IMR-90 (cell line): ENCODE results near the gene ARL6.

ENCODE experiments used
- CEBPB ChIP-seq: IDR thresholded peaks from 2 replicates; pipeline ENCODE4 v1.6.1; 2012; ENCODE audit warnings: low read depth, low read length, improper control_type of control experiment
- CTCF ChIP-seq: conservative IDR thresholded peaks from 2 replicates; pipeline ENCODE4 v1.5.1; 2012; ENCODE audit warnings: mild to moderate bottlenecking, low read depth, low read length, improper control_type of control experiment
- MXI1 ChIP-seq: IDR thresholded peaks from 2 replicates; pipeline ENCODE4 v1.6.1; 2012; ENCODE audit warnings: low read depth, mild to moderate bottlenecking, low read length, moderate library complexity, borderline replicate concordance
- NFE2L2 ChIP-seq: fragments of 150-350 bp; IDR thresholded peaks from 2 replicates; pipeline ENCODE4 v1.6.1; 2016; ENCODE audit warnings: low read depth, mild to moderate bottlenecking, low read length
- POLR2A ChIP-seq: IDR thresholded peaks from 2 replicates; pipeline ENCODE4 v1.6.1; 2012; ENCODE audit warnings: mild to moderate bottlenecking, low read depth, low read length
- RCOR1 ChIP-seq: IDR thresholded peaks from 2 replicates; pipeline ENCODE4 v1.6.1; 2012; ENCODE audit warnings: mild to moderate bottlenecking, low read length, improper control_type of control experiment; ENCODE audit not compliant: insufficient replicate concordance
- SMC3 ChIP-seq: fragments of 150-350 bp; IDR thresholded peaks from 2 replicates; pipeline ENCODE4 v1.6.1; 2016; ENCODE audit warnings: low read depth, mild to moderate bottlenecking, antibody characterized with exemption, low read length, moderate library complexity

DNA sequence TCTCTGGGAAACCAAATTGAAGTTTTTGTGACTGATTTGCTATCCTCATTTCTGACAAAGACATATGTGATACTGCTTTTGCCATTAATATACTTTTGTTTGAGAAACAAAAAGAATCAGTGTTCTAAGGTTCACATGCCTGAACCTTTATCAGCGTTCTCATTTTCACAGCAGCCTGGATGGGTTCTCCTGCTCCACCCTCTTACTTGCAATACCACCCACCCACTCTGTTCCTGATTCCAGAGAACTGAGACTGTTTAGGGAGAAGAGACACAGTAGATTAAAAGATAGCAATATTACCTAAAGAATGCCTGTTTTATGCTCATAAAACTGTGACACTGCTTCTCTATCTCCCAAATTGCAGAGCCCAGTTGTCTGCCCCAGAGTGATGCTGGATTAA is 25.8 kb upstream of the ARL6 start:
- TF ChIP-seq MXI1 (no peak), SMC3 (no peak), NFE2L2 (no peak), POLR2A (no peak), CTCF (no peak), RCOR1 (no peak), CEBPB (no peak)
